ENCODE measurements around the gene NECAB2.

GRCh38 chr16:84042308-84042878 lies 74.3 kb downstream of the NECAB2 start, which contains the start of gene SLC38A8:
- no peak for TF ChIP-seq CTCF (IDR thresholded peaks at IDR 0.05; ENCODE audit: insufficient read depth, low read length)
- no peak for TF ChIP-seq POLR2AphosphoS5 (IDR thresholded peaks at IDR 0.05; ENCODE audit: low read depth)
- TF ChIP-seq REST (IDR thresholded peaks at IDR 0.05; ENCODE audit: insufficient replicate concordance, low read depth) = no peak
